ENCODE results near the gene CFAP299.

The CFAP299 gene

GRCh38 chr4:80423553-80424224 is 88.2 kb downstream of the CFAP299 start:
- no peak overlapping the region for H3K4me3 ChIP-seq (ENCODE audit: low read depth in 1 of 2, low read length in 1 of 2)
- H3K36me3 ChIP-seq, result no peaks in the 10 kb centered on the region
- TF ChIP-seq CTCF (IDR thresholded peaks at IDR 0.05), result no peak
- no peak overlapping the region for H3K27ac ChIP-seq
- no peaks in the 10 kb centered on the region for H3K9me3 ChIP-seq
- no peaks in the 10 kb centered on the region for H3K27me3 ChIP-seq
- no peaks in the 10 kb centered on the region for H3K4me1 ChIP-seq (ENCODE audit: control insufficient read depth in 1 of 2, insufficient read depth in 1 of 2, low read depth in 1 of 2, low read length in 1 of 2)

- Histone ChIP-seq H3K36me3 (no peaks in the 10 kb centered on the region), H3K4me3 (ENCODE audit: low read depth in 1 of 2, low read length in 1 of 2) (no peak overlapping the region), H3K27me3 (no peaks in the 10 kb centered on the region), H3K4me1 (ENCODE audit: control insufficient read depth in 1 of 2, insufficient read depth in 1 of 2, low read depth in 1 of 2, low read length in 1 of 2) (no peaks in the 10 kb centered on the region), H3K27ac (no peak overlapping the region), H3K9me3 (no peaks in the 10 kb centered on the region)
- TF ChIP-seq CTCF (IDR thresholded peaks at IDR 0.05), result no peak
Observed at GRCh38 chr4:80424225-80424581, 88.7 kb downstream of the CFAP299 start.

GRCh38 chr4:80425124-80426100 is 89.9 kb downstream of the CFAP299 start:
- no peaks in the 10 kb centered on the region for H3K9me3 ChIP-seq
- H3K27ac ChIP-seq, result no peak overlapping the region
- no peaks in the 10 kb centered on the region for H3K27me3 ChIP-seq
- H3K4me1 ChIP-seq (ENCODE audit: control insufficient read depth in 1 of 2, insufficient read depth in 1 of 2, low read depth in 1 of 2, low read length in 1 of 2), result no peaks in the 10 kb centered on the region
- H3K4me3 ChIP-seq (ENCODE audit: low read depth in 1 of 2, low read length in 1 of 2), result no peak overlapping the region
- H3K36me3 ChIP-seq, result no peaks in the 10 kb centered on the region
- no peak for TF ChIP-seq CTCF (IDR thresholded peaks at IDR 0.05)

- no peak overlapping the region for H3K27ac ChIP-seq
- no peak overlapping the region for H3K4me3 ChIP-seq (ENCODE audit: low read depth in 1 of 2, low read length in 1 of 2)
- H3K9me3 ChIP-seq, result no peaks in the 10 kb centered on the region
- no peaks in the 10 kb centered on the region for H3K27me3 ChIP-seq
- H3K36me3 ChIP-seq, result no peaks in the 10 kb centered on the region
- H3K4me1 ChIP-seq (ENCODE audit: control insufficient read depth in 1 of 2, insufficient read depth in 1 of 2, low read depth in 1 of 2, low read length in 1 of 2), result no peaks in the 10 kb centered on the region
- no peak for TF ChIP-seq CTCF (IDR thresholded peaks at IDR 0.05)
Observed at GRCh38 chr4:80431203-80431965, 95.9 kb downstream of the CFAP299 start.

- no peak for TF ChIP-seq CTCF (IDR thresholded peaks at IDR 0.05)
- Histone ChIP-seq H3K27me3 (no peaks in the 10 kb centered on the region), H3K36me3 (no peaks in the 10 kb centered on the region), H3K4me1 (ENCODE audit: control insufficient read depth in 1 of 2, insufficient read depth in 1 of 2, low read depth in 1 of 2, low read length in 1 of 2) (no peaks in the 10 kb centered on the region), H3K27ac (no peak overlapping the region), H3K9me3 (no peaks in the 10 kb centered on the region), H3K4me3 (ENCODE audit: low read depth in 1 of 2, low read length in 1 of 2) (no peak overlapping the region)
Observed at GRCh38 chr4:80434238-80434637, 98.7 kb downstream of the CFAP299 start.

All from neutrophil (primary cell).